ENCODE results near the gene MTERF4.

GRCh38 chr2:241094172-241094571 is 7.9 kb downstream of the MTERF4 start:
- TF ChIP-seq, protein P1, sequence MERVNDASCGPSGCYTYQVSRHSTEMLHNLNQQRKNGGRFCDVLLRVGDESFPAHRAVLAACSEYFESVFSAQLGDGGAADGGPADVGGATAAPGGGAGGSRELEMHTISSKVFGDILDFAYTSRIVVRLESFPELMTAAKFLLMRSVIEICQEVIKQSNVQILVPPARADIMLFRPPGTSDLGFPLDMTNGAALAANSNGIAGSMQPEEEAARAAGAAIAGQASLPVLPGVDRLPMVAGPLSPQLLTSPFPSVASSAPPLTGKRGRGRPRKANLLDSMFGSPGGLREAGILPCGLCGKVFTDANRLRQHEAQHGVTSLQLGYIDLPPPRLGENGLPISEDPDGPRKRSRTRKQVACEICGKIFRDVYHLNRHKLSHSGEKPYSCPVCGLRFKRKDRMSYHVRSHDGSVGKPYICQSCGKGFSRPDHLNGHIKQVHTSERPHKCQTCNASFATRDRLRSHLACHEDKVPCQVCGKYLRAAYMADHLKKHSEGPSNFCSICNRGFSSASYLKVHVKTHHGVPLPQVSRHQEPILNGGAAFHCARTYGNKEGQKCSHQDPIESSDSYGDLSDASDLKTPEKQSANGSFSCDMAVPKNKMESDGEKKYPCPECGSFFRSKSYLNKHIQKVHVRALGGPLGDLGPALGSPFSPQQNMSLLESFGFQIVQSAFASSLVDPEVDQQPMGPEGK (CRISPR knock-in tag; IDR thresholded peaks at IDR 0.05; ENCODE audit: borderline replicate concordance): no peak
- TF ChIP-seq TSHZ2 (CRISPR knock-in tag; IDR thresholded peaks at IDR 0.05) (no peak), ZFP3 (CRISPR knock-in tag; IDR thresholded peaks at IDR 0.05) (no peak), ZFP30 (CRISPR knock-in tag; IDR thresholded peaks at IDR 0.05) (no peak), CREB5 (CRISPR knock-in tag; IDR thresholded peaks at IDR 0.05; ENCODE audit: low read depth) (no peak), ZC3H10 (CRISPR knock-in tag; IDR thresholded peaks at IDR 0.05) (no peak)
- TF ChIP-seq, protein P2, sequence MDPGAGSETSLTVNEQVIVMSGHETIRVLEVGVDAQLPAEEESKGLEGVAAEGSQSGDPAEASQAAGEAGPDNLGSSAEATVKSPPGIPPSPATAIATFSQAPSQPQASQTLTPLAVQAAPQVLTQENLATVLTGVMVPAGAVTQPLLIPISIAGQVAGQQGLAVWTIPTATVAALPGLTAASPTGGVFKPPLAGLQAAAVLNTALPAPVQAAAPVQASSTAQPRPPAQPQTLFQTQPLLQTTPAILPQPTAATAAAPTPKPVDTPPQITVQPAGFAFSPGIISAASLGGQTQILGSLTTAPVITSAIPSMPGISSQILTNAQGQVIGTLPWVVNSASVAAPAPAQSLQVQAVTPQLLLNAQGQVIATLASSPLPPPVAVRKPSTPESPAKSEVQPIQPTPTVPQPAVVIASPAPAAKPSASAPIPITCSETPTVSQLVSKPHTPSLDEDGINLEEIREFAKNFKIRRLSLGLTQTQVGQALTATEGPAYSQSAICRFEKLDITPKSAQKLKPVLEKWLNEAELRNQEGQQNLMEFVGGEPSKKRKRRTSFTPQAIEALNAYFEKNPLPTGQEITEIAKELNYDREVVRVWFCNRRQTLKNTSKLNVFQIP (CRISPR knock-in tag; IDR thresholded peaks at IDR 0.05; ENCODE audit: borderline replicate concordance, low read depth): no peak
